Measurements from ENCODE around the gene COL19A1.
"Not testable (repeated sequence)": the region's sequence is repeated elsewhere in the genome, so short reads cannot be mapped to it uniquely, and the experiment has no call there.

COL19A1 gene

DNA sequence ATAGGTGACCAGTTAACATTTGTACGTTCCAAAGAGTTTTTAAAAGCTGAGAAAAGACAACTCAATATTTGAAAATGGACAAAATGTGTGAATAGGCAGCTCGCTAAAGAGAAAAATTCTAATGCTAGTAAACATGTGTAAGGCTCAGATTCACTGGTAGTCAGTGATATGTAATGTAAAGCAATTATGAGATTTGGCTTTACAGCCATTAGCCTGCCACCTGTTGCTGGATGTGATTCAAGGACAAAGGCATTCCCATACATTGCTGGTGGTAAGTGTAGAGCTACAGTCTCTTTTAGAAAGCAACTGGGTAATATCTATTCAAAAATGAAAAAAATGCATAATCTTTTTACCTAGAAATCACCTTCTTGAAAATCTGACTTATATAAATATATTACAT, 114.3 kb downstream of the COL19A1 start:
- no peaks in the 10 kb centered on the region for H3K4me1 ChIP-seq (ENCODE audit: control insufficient read depth in 1 of 2, insufficient read depth in 2 of 2, low read length in 2 of 2)
- no peaks in the 10 kb centered on the region for H3K9me3 ChIP-seq (ENCODE audit: control insufficient read depth in 1 of 2, low read length in 2 of 2)
- H3K9ac ChIP-seq (ENCODE audit: low read depth in 1 of 2, low read length in 2 of 2) = no peak overlapping the region

DNA sequence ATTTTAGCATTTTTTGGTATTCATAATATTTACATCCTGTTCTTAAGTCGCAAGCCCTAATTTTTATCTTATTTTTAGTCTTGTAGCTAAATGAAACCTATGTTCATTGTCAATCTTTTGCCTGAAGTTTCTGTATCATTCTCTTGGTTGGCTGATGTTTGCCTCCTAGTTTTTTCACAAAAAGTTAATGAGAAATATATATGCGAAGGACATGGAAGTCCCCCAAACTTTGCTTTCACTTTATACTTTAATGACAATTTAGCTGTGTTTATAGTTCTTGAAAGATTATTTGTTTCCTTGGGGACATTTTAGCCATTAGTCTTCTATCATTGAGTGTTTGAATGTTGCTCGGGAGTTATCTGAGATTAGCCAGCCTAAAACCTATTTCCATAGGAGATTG, 118.2 kb downstream of the COL19A1 start:
- Histone ChIP-seq H3K4me1 (ENCODE audit: control insufficient read depth in 1 of 2, insufficient read depth in 2 of 2, low read length in 2 of 2) (no peaks in the 10 kb centered on the region), H3K4me3 (ENCODE audit: low read depth in 1 of 2, low read length in 2 of 2) (no peak overlapping the region), H3K9me3 (ENCODE audit: control insufficient read depth in 1 of 2, low read length in 2 of 2) (no peaks in the 10 kb centered on the region), H3K27ac (ENCODE audit: low read depth, low read length) (no peak overlapping the region), H3K36me3 (ENCODE audit: control insufficient read depth in 1 of 2, insufficient read depth in 2 of 2, low read length in 2 of 2) (no peaks in the 10 kb centered on the region), H3K9ac (ENCODE audit: low read depth in 1 of 2, low read length in 2 of 2) (no peak overlapping the region), H3K27me3 (ENCODE audit: control insufficient read depth in 1 of 2, insufficient read depth in 2 of 2, low read length in 2 of 2) (no peaks in the 10 kb centered on the region)

More for the DNA sequence above, 114.3 kb downstream of the COL19A1 start:
- Histone ChIP-seq H3K4me3 (ENCODE audit: low read depth in 1 of 2, low read length in 2 of 2) (no peak overlapping the region), H3K36me3 (ENCODE audit: control insufficient read depth in 1 of 2, insufficient read depth in 2 of 2, low read length in 2 of 2) (no peaks in the 10 kb centered on the region), H3K27me3 (ENCODE audit: control insufficient read depth in 1 of 2, insufficient read depth in 2 of 2, low read length in 2 of 2) (no peaks in the 10 kb centered on the region), H3K27ac (ENCODE audit: low read depth, low read length) (no peak overlapping the region)

DNA sequence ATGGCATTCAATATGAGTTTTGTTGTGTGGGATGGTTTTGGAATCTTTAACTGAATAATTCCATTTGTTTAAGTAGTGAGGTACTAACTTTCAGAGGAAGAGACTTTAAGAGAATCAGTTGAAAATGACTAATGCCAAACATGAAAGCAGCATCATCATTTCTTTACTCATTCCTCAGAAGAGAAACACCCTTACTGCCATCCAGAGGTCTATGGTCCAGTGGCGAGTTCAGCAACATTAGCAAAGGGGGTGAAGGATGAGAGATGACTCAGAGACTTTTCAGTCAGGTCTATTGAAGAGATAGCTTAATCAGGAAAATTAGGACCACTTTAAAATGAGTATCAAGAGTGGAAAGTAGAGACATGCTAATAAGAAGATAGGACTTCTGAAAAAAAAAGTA, 118.8 kb downstream of the COL19A1 start:
- H3K4me3 ChIP-seq (ENCODE audit: low read depth in 1 of 2, low read length in 2 of 2) = no peak overlapping the region
- H3K4me1 ChIP-seq (ENCODE audit: control insufficient read depth in 1 of 2, insufficient read depth in 2 of 2, low read length in 2 of 2) = no peaks in the 10 kb centered on the region
- no peaks in the 10 kb centered on the region for H3K36me3 ChIP-seq (ENCODE audit: control insufficient read depth in 1 of 2, insufficient read depth in 2 of 2, low read length in 2 of 2)
- H3K27me3 ChIP-seq (ENCODE audit: control insufficient read depth in 1 of 2, insufficient read depth in 2 of 2, low read length in 2 of 2) = no peaks in the 10 kb centered on the region
- no peaks in the 10 kb centered on the region for H3K9me3 ChIP-seq (ENCODE audit: control insufficient read depth in 1 of 2, low read length in 2 of 2)
- no peak overlapping the region for H3K27ac ChIP-seq (ENCODE audit: low read depth, low read length)
- no peak overlapping the region for H3K9ac ChIP-seq (ENCODE audit: low read depth in 1 of 2, low read length in 2 of 2)

DNA sequence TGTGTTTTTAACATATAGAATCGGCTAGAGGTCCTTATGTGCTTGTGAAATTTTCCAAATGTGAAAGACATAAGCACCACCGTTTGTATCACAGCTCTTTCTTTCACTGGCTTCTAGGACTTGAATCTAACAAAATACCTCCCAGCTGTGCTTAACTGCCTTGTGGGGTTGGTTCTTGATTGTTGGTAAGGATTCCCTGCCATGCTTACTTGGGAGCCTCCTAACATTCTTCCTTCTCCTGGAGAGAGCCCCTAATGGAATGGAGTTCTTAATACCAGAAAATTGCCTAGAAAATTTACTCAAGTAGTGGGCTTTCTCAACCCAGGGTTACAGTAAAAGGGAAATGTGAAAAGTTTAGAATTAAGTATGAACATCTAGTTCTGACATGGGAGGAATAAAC, 121.2 kb downstream of the COL19A1 start:
- no peaks in the 10 kb centered on the region for H3K9me3 ChIP-seq (ENCODE audit: control insufficient read depth in 1 of 2, low read length in 2 of 2)
- H3K4me3 ChIP-seq (ENCODE audit: low read depth in 1 of 2, low read length in 2 of 2) = no peak overlapping the region
- H3K27me3 ChIP-seq (ENCODE audit: control insufficient read depth in 1 of 2, insufficient read depth in 2 of 2, low read length in 2 of 2) = no peaks in the 10 kb centered on the region
- H3K4me1 ChIP-seq (ENCODE audit: control insufficient read depth in 1 of 2, insufficient read depth in 2 of 2, low read length in 2 of 2) = no peaks in the 10 kb centered on the region
- H3K36me3 ChIP-seq (ENCODE audit: control insufficient read depth in 1 of 2, insufficient read depth in 2 of 2, low read length in 2 of 2) = no peaks in the 10 kb centered on the region
- no peak overlapping the region for H3K27ac ChIP-seq (ENCODE audit: low read depth, low read length)
- no peak overlapping the region for H3K9ac ChIP-seq (ENCODE audit: low read depth in 1 of 2, low read length in 2 of 2)

DNA sequence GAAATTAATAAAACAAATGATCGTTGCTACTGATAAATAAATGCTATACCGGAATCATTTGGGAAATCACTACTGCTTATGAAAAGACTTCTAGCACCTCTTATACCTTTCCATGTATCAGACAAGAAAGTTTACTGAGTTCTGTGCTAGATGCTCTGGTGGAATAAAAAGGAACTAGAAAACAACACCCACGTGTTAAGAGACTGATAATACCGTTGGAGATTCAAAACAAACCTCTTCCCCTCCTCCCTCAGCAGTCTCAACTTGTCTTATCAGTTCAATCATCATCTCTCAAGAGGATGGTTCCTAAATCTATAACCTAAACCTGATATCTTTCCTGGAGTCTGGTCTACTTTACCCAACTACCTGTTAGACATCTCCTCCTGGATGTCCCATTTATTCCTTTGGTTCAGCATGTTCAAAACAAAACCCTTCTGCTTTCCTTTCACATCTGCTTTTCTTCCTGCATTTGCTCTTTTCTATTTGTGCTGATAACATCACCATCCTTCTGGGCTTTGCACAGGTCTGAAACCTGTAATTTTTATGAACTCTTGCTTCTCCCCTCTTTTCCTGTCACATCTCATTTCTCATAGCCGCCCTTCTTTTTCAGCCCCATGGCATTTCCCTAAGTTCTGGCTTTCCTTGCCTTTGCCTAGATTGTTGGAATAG, 122.2 kb downstream of the COL19A1 start:
- no peaks in the 10 kb centered on the region for H3K27me3 ChIP-seq (ENCODE audit: control insufficient read depth in 1 of 2, insufficient read depth in 2 of 2, low read length in 2 of 2)
- no peak overlapping the region for H3K27ac ChIP-seq (ENCODE audit: low read depth, low read length)
- H3K4me3 ChIP-seq (ENCODE audit: low read depth in 1 of 2, low read length in 2 of 2) = no peak overlapping the region
- H3K36me3 ChIP-seq (ENCODE audit: control insufficient read depth in 1 of 2, insufficient read depth in 2 of 2, low read length in 2 of 2) = no peaks in the 10 kb centered on the region
- H3K9ac ChIP-seq (ENCODE audit: low read depth in 1 of 2, low read length in 2 of 2) = no peak overlapping the region
- H3K4me1 ChIP-seq (ENCODE audit: control insufficient read depth in 1 of 2, insufficient read depth in 2 of 2, low read length in 2 of 2) = no peaks in the 10 kb centered on the region
- no peaks in the 10 kb centered on the region for H3K9me3 ChIP-seq (ENCODE audit: control insufficient read depth in 1 of 2, low read length in 2 of 2)

DNA sequence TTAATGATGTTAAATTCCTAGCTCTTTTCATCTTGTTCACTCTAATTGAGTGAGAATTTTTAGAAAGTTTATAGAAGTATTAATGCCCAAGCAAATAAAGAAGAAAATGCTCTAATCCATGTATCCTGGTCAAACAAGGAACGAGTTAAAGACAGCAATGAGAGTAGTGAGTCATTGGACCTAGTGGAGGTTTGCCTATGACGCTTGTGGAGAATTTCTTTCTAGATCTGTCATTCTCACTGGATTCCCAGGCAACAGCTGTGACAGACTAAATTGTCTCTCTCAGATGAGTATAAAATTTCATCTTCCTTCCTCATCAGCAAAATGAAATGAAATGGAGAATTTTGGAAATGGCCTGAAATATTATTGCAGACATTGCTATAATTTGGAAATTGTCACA, 127.9 kb downstream of the COL19A1 start:
- Histone ChIP-seq H3K36me3 (ENCODE audit: control insufficient read depth in 1 of 2, insufficient read depth in 2 of 2, low read length in 2 of 2) (no peaks in the 10 kb centered on the region), H3K4me3 (ENCODE audit: low read depth in 1 of 2, low read length in 2 of 2) (no peak overlapping the region), H3K4me1 (ENCODE audit: control insufficient read depth in 1 of 2, insufficient read depth in 2 of 2, low read length in 2 of 2) (no peaks in the 10 kb centered on the region), H3K27ac (ENCODE audit: low read depth, low read length) (no peak overlapping the region), H3K9ac (ENCODE audit: low read depth in 1 of 2, low read length in 2 of 2) (no peak overlapping the region), H3K27me3 (ENCODE audit: control insufficient read depth in 1 of 2, insufficient read depth in 2 of 2, low read length in 2 of 2) (no peaks in the 10 kb centered on the region), H3K9me3 (ENCODE audit: control insufficient read depth in 1 of 2, low read length in 2 of 2) (no peaks in the 10 kb centered on the region)

DNA sequence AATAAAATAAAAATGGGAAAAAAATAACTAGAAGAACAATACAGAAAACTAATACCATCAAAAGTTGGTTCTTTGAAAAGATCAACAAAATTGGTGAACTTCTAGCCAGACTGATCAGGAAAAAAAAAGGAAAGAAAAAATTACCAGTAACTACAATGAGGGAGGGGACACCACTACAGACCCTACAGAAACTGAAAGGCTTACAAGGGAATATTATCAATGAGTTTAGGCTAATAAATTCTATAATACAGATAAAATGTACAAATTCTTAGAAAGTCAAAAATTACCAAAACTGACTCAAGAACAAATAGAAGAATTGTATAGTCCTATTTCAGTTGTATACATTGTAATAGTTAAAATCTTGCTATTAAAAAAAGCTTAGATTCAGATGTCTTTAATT, 141.8 kb downstream of the COL19A1 start:
- Histone ChIP-seq H3K36me3 (ENCODE audit: control insufficient read depth in 1 of 2, insufficient read depth in 2 of 2, low read length in 2 of 2) (no peaks in the 10 kb centered on the region), H3K4me3 (ENCODE audit: low read depth in 1 of 2, low read length in 2 of 2) (no peak overlapping the region), H3K9me3 (ENCODE audit: control insufficient read depth in 1 of 2, low read length in 2 of 2) (peaks cover 0 to 3% of the 10 kb centered on the region in 2 donors), H3K27ac (ENCODE audit: low read depth, low read length) (no peak overlapping the region), H3K27me3 (ENCODE audit: control insufficient read depth in 1 of 2, insufficient read depth in 2 of 2, low read length in 2 of 2) (no peaks in the 10 kb centered on the region), H3K4me1 (ENCODE audit: control insufficient read depth in 1 of 2, insufficient read depth in 2 of 2, low read length in 2 of 2) (no peaks in the 10 kb centered on the region), H3K9ac (ENCODE audit: low read depth in 1 of 2, low read length in 2 of 2) (no peak overlapping the region)

DNA sequence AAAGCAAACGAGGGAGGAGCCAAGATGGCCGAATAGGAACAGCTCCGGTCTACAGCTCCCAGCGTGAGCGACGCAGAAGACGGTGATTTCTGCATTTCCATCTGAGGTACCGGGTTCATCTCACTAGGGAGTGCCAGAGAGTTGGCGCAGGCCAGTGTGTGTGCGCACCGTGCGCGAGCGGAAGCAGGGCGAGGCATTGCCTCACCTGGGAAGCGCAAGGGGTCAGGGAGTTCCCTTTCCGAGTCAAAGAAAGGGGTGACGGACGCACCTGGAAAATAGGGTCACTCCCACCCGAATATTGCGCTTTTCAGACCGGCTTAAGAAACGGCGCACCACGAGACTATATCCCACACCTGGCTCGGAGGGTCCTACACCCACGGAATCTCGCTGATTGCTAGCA, 144.0 kb downstream of the COL19A1 start:
- not testable (repeated sequence) for H3K9me3 ChIP-seq (ENCODE audit: control insufficient read depth in 1 of 2, low read length in 2 of 2); H3K27me3 ChIP-seq (ENCODE audit: control insufficient read depth in 1 of 2, insufficient read depth in 2 of 2, low read length in 2 of 2); H3K36me3 ChIP-seq (ENCODE audit: control insufficient read depth in 1 of 2, insufficient read depth in 2 of 2, low read length in 2 of 2); H3K27ac ChIP-seq (ENCODE audit: low read depth, low read length); H3K4me1 ChIP-seq (ENCODE audit: control insufficient read depth in 1 of 2, insufficient read depth in 2 of 2, low read length in 2 of 2); H3K9ac ChIP-seq (ENCODE audit: low read depth in 1 of 2, low read length in 2 of 2); H3K4me3 ChIP-seq (ENCODE audit: low read depth in 1 of 2, low read length in 2 of 2)

DNA sequence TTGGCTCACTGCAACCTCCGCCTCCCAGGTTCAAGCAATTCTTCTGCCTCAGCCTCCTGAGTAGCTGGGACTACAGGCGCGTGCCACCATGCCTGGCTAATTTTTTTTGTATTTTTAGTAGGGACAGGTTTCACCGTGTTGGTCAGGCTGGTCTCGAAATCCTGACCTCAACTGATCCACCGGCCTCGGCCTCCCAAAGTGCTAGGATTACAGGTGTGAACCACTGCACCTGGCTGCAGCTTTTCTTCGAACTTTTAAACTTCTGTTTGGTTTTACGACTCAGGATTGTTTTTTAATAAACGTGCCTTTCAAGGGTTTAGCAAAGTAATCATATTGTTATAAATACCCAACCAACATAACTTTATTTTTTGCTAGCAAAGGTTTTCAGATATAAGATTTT, 156.8 kb downstream of the COL19A1 start:
- not testable (repeated sequence) for H3K27me3 ChIP-seq (ENCODE audit: control insufficient read depth in 1 of 2, insufficient read depth in 2 of 2, low read length in 2 of 2); H3K4me1 ChIP-seq (ENCODE audit: control insufficient read depth in 1 of 2, insufficient read depth in 2 of 2, low read length in 2 of 2); H3K27ac ChIP-seq (ENCODE audit: low read depth, low read length); H3K36me3 ChIP-seq (ENCODE audit: control insufficient read depth in 1 of 2, insufficient read depth in 2 of 2, low read length in 2 of 2); H3K4me3 ChIP-seq (ENCODE audit: low read depth in 1 of 2, low read length in 2 of 2); H3K9ac ChIP-seq (ENCODE audit: low read depth in 1 of 2, low read length in 2 of 2); H3K9me3 ChIP-seq (ENCODE audit: control insufficient read depth in 1 of 2, low read length in 2 of 2)

DNA sequence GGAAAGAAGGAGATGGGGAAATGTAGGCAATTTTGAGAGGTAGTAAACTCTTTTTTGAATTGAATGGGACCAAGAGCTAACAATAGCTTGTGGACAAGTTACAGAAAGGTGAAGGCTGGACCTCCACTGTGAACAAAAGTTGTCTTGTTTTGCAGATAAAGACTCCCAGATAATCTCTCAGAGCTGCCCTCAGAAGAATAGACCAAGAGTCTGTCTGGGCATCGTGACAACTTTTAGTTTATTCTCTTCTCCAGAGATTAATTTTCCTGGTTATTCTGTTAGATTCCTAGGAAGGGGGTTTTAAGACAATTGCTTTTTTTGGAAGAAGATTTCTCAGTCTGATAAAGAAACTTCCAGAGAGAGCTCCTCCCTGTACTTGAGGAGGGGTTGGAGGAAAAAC, 161.9 kb downstream of the COL19A1 start:
- no peak overlapping the region for H3K4me3 ChIP-seq (ENCODE audit: low read depth in 1 of 2, low read length in 2 of 2)
- H3K27ac ChIP-seq (ENCODE audit: low read depth, low read length) = no peak overlapping the region
- H3K36me3 ChIP-seq (ENCODE audit: control insufficient read depth in 1 of 2, insufficient read depth in 2 of 2, low read length in 2 of 2) = no peaks in the 10 kb centered on the region
- no peaks in the 10 kb centered on the region for H3K9me3 ChIP-seq (ENCODE audit: control insufficient read depth in 1 of 2, low read length in 2 of 2)
- H3K4me1 ChIP-seq (ENCODE audit: control insufficient read depth in 1 of 2, insufficient read depth in 2 of 2, low read length in 2 of 2) = no peaks in the 10 kb centered on the region
- no peaks in the 10 kb centered on the region for H3K27me3 ChIP-seq (ENCODE audit: control insufficient read depth in 1 of 2, insufficient read depth in 2 of 2, low read length in 2 of 2)
- H3K9ac ChIP-seq (ENCODE audit: low read depth in 1 of 2, low read length in 2 of 2) = no peak overlapping the region

DNA sequence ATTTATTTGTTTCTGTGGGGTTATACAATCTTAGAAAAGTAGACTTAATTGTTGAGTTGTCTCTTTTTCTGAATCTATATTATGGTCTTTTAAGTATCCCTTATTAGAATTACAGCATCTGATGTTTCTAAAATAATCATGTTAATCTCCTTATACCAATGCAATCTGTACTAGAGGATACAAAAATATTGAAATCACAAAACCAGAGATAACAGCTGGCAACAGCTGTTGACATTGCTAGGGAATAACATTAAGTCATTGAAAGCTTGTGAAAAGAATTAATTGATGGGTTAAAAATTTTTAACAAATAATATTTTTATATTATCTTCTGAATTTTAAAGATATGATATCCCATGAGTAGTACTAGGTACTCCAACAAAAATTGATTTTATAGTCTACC, 162.6 kb downstream of the COL19A1 start:
- H3K9me3 ChIP-seq (ENCODE audit: control insufficient read depth in 1 of 2, low read length in 2 of 2) = no peaks in the 10 kb centered on the region
- H3K36me3 ChIP-seq (ENCODE audit: control insufficient read depth in 1 of 2, insufficient read depth in 2 of 2, low read length in 2 of 2) = no peaks in the 10 kb centered on the region
- no peak overlapping the region for H3K27ac ChIP-seq (ENCODE audit: low read depth, low read length)
- no peaks in the 10 kb centered on the region for H3K27me3 ChIP-seq (ENCODE audit: control insufficient read depth in 1 of 2, insufficient read depth in 2 of 2, low read length in 2 of 2)
- no peaks in the 10 kb centered on the region for H3K4me1 ChIP-seq (ENCODE audit: control insufficient read depth in 1 of 2, insufficient read depth in 2 of 2, low read length in 2 of 2)
- no peak overlapping the region for H3K4me3 ChIP-seq (ENCODE audit: low read depth in 1 of 2, low read length in 2 of 2)
- H3K9ac ChIP-seq (ENCODE audit: low read depth in 1 of 2, low read length in 2 of 2) = no peak overlapping the region

All from duodenal mucosa (tissue), 2 donors.